HG02678 (cell line): ENCODE measurements around the gene PABPN1L.
"Not testable (repeated sequence)": the region's sequence is repeated elsewhere in the genome, so short reads cannot be mapped to it uniquely, and the experiment has no call there.

Source experiments
- ATAC-seq: cut with Tn5 transposase; IDR thresholded peaks from one replicate; pipeline ENCODE4 v1.9.1; 2021; ENCODE audit warnings: mild to moderate bottlenecking, moderate library complexity; ENCODE audit not compliant: unreplicated experiment

PABPN1L gene

DNA sequence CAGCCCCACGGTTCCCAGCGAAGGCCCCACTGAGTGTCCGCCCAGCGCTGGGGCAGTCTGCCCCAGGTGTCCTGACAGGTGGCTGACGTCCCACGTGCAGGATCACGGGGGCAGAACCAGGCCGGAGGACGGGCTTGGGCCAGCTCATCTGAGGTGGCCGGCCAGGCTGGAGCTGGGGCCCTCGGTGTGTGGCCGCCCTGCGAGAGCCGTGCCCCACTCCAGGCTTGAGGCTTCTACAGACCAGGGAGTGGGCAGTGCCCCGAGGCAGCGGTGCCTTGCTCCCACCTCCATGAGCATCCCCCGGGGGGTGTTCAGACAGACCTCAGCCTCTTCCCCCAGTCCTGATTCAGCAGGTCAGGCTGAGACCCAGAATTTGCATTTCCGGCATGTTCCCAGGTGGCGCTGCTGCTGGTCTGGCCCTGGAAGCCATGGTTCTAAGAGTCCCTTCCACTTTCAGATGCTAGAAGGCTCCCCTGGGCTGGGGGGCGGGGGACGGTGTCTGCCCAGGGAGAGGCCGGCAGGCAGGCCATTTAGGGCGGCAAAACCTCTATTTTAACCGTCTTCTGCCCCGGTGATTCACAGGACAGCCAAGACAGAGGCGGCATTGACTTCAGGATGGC lies 35.4 kb upstream of the PABPN1L start:
- no peak for ATAC-seq

DNA sequence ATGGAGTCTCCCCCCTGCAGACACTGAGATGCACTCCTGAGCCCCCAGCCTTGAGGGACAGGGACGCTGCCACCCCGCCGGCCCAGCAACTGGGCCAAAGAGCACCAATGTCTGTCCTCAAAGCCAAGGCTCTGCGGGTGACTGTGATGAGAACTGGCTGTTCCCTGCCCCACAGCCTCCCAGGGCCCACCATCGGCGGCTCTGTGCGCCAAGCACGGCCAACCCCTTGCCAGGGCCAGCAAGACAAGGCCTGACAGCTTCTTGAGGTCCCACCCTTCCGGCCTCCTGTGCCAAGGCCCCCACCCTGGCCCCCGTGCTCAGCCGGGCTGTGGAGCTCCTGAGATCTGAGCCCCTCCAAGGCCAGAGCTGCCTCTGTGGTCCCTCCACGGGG lies 34.2 kb upstream of the PABPN1L start:
- ATAC-seq, result no peak

DNA sequence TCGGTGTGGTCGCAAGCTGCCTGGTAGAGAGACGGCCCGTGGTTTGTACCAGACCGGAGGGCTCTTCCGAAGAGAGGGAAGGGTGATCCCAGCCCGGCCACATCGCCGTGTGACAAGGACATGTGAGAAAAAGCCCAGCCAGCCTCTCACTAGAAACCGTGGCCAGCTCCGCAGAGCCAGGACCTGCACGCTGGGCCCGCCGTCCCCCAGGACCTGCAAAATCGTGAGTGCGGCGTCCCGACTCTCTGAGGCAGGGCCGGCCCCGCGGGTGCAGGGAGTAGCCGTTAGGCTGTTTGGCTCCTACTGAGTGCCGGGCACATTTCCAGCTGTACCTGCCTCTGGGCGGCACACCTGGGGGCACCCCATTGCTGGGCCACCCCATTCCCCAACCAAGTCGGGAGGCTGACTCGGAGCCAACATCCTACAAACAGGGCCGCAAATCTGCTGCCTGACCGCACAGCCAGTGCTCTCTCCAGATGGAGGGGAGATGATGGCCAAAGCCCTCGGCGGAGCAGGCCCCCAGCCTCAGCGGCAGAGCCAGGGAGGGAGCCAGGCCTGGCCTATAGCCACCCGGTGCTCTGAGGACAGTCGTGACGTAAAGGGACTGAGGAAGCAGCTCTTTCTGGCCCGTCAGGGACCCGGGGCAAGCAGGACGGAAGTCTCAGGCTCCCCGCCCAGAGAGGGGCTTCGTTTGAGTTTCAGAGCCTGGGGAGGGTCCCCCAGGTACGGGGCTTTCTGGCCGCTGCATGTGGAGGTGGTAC lies 33.6 kb upstream of the PABPN1L start:
- no peak for ATAC-seq

DNA sequence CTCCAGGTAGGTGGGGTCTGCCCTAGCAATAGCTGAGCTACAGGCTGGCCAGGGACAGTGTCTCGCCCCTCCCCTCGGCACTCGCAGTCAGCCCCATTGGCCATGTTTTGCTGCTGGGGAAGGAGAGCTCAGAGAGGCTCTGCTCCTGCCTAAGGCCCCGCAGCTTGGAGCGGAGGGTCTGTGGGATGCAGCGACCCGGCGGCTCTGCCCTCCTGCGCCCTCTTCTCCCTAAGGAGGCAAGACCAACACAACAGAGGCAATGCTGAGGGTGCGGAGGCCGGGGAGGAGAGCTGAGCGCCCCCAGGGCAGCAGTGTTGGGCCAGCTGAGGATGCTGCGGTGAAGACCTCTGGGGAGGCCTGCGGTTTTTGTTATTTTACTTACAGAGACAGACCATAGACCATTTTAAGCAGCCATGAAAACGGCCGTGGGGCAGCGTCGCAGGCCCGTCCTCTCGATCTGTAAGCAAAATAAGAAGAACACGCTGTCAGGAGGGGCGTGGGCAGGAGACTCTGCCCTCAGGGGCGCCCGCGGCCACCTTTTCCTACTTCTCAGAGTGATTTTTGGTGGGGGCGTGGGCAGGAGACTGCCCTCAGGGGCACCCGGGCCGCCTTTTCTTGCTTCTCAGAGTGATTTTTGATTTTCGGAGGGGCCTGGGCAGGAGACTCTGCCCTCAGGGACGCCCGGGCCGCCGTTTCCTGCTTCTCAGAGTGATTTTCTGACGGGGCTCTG lies 31.4 kb upstream of the PABPN1L start:
- no peak for ATAC-seq

DNA sequence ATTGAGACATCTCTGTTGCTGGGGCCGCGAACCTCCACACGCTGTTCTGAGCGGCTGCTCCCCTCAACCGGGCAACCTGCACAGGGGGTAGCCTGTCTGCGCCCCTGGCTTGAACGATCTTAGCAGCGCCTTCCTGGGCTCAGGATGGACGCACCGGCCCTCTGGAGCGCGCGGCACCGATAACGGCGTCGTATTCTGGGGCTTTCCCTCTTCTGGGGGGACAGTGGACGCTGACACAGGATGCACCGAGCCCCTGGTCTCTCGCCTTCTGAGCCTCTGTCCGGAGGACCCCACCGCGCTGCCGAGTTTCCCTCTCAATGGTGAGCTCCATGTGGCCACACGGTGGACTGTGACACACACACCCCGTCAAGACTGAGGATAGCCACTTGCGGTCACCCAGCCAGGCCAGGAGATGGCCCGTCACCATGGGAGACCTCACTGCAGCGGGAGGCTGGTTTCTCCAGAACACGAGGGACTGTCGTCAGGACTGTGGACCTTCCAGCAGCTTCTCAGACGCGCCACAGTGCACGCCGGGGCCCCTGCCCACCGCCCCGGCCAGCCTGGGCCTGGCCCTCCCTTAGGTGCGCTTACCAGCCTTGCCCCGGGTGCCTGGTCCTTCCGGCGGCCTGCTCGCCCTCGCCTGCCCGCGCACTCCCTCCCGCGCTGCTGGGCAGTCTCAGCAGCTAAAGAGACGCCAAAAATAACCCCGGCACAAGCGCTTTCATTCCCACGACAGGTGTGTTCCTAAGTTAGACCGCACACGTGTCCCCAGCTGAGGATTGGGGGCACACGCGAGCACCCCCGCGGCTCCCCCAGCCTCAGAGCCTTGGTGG lies 30.0 kb upstream of the PABPN1L start:
- no peak for ATAC-seq

DNA sequence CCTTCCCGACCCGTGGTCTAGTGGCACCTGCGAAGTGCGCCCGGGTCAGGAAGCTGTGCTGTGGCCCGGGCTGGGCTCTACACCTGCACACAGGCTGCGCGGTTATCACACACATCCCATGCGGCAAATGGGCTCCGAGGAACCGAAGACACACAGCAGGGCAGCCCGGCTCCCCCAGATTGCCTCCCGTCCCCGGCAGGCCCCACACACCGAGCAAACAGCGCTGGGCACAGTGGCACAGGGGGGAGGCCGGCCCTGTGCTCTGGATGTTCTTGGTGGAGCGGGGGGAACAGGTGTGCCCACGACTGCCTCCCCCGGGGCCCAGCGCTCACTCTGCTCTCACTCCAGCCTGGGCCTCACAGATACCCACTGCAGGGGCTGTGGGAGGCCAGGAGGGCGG lies 28.9 kb upstream of the PABPN1L start:
- ATAC-seq, result no peak

DNA sequence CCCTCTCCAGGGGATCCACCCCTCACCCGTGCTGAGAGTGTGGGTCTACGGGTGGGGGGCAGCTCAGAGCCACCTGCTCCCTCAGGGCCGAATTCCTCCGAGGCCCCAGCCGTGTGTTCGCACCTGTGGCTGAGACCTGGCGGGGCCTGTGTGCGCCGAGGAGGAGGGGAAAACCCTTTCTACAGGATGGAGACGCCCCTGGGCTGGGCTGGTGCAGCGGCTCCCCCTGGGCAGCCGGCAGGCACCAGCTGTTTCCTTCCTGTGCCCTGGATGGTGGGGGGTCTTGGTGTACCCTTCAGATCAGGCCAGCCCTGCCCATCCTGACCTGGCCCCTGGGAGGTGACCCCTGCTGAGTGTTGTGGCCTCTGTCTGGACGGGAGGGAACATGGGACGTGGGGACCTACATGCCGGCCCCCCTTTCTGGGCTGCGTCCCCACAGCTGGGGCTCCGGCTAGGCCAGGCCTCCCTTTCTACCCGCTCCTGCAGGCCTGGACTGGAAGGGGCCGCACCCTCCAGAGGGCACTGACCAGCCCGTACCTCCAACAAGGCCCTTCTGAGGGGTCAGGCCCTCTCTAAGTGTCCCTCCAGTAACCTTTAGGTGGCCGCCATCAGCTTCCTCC lies 28.3 kb upstream of the PABPN1L start:
- no peak for ATAC-seq

DNA sequence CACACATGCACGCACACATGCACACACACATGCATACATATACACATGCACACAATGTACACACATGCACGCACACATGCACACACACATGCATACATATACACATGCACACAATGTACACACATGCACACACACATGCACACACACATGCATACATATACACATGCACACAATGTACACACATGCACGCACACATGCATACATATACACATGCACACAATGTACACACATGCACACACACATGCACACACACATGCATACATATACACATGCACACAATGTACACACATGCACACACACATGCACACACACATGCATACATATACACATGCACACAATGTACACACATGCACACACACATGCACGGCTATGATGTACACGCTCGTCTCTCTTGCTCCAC lies 27.8 kb upstream of the PABPN1L start:
- not testable (repeated sequence) for ATAC-seq

DNA sequence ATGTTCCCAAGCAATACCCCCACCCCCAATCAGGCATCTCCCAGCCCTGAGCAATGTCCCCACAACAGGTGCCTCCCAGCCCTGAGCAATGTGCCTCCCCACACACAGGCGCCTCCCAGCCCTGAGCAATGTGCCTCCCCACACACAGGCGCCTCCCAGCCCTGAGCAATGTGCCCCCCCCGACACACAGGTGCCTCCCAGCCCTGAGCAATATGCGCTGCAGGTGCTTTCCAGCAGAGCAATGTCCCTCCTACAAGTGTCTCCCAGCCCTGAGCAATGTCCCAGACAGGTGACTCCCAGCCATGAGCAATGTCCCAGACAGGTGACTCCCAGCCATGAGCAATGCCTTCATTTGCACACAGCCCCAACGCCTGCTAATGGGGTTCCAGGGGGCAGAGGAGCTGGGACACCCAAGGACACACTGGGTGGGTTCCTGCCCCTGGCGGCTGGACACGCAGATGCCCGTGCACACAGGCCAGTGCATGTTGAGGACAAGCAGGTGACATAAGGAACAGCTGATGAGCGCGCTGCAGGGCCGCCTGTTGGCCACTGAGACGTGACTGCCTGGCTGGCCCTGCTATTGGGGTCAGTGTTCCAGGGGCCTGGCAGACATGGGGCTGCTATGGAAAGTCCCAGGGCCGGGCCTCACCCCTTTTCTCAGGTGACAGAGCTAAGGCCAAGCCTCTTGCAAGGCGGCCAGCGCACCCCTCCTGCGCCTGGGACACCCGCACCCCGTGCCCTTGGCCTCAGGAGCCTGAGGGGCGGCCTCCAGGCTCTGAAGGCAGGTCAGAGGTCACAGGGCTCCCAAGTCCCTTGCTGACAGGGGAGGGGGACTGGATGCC lies 26.9 kb upstream of the PABPN1L start:
- ATAC-seq, result no peak

DNA sequence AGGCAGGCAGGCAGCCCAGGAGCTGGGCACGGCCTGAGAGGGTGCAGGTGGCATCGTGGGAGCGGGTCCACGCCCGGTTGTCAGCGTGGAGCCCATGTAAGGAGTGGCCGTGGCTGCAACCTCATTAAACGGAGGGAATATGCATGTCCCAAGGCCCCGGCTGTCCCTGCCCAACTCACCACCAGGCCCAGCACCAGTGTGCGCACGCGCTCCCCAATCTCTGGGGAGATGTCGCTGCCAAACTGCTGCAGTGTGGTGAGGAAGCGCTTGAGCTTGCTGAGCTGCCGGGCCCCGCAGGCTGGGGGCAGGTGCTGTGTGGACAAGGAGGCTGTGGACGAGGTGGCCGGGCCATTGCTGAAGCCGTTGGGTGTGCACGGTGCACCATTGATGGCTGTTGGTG lies 25.6 kb upstream of the PABPN1L start:
- ATAC-seq, result no peak

DNA sequence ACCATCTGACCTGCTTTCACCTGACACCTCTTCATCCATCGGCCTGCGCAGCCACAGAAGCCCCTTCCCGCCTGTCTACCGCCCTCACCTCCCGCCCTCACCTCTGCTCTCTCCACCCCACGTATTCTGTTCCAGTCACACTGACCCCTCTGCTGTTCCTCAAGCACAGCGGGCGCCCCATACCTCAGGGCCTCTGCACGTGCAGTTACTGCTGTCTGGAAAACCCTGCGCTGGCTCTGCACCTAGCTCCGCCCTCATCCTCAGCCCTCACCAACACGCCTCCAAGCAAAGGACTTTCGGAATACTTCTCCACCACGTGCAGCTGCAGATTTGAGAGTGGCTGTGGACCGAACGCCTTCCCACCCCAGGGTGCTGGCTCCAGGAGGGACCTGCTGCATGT lies 24.6 kb upstream of the PABPN1L start:
- ATAC-seq, result no peak

DNA sequence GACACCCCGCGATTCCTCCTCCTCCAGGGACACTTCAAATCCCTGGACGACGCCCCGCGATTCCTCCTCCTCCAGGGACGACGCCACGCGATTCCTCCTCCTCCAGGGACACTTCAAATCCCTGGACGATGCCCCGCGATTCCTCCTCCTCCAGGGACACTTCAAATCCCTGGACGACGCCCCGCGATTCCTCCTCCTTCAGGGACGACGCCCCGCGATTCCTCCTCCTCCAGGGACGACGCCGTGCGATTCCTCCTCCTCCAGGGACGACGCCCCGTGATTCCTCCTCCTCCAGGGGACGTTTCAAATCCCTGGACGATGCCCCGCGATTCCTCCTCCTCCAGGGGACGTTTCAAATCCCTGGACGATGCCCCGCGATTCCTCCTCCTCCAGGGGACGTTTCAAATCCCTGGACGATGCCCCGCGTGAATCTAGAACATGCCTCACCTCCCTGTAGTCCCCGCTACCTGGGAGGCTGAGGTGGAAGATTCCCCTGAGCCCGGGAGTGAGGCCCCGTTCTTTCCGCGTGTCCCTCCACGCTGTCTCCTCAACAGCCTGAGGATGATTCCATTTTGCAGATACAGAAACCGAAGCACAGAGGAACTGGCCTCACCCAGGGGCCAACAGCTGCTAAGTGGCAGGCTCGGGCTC lies 23.4 kb upstream of the PABPN1L start:
- ATAC-seq, result not testable (repeated sequence)

DNA sequence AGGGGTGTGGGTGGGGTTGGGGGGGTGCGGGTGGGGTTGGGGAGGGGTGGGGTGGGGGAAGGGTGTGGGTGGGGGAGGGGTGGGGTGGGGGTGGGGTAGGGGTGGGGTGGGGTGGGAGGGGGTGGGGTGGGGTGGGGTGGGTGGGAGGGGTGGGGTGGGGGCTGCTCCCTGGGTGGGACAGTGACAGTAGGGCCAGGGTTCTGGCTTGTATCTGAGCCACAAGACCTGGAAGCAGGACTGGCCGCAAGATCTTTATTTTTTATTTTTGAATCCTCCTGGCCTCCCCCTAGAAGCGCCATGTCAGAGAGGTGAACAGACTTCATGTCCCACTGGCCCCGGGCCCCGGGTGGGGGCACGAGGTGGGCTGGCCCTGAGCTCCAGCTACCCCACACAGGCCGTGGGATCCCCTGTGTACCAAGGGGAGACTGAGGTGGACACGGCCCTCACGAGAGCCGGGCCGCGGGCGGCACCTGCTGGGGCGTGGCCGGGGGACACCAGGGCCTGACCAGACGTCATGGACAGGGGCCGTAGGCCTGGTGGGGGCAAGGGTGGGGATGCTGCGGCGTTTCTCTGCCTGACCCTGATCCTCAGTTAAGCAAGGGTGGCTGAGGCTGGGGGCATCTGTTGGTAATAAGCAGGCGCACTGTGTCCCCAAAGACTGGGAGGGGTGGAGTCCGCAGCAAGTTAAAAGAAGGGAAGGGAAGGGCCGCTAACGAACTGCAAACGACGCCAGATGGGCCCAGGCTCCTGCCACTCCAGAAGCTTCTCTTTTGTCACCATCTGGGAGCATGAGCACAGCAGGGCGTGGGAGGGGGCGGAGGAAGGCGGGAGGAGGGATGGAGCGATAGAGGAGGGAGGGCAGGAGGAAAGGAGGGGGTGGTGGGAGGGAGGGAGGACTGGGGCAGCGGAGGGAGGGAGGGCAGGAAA lies 22.3 kb upstream of the PABPN1L start:
- ATAC-seq, result no peak

DNA sequence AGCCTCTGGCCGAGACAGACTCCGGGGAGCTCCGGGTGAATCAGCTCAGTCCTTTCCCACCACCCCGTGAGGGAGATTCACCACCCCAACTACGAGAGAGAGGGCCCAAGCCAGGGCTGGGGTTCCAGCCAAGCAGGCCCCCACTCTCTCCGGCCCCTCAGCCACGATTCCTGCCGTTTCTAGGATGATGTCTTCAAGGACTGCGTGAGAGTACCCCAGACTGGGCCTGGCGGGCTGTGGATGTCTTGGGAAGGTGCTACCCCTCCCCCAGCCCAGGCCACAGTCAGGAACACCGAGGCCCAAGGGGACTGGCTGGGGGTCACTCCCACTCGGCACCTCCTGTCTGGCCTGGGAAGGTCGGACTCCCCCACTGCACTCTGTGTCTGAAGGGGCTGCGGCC lies 21.6 kb upstream of the PABPN1L start:
- ATAC-seq, result no peak

DNA sequence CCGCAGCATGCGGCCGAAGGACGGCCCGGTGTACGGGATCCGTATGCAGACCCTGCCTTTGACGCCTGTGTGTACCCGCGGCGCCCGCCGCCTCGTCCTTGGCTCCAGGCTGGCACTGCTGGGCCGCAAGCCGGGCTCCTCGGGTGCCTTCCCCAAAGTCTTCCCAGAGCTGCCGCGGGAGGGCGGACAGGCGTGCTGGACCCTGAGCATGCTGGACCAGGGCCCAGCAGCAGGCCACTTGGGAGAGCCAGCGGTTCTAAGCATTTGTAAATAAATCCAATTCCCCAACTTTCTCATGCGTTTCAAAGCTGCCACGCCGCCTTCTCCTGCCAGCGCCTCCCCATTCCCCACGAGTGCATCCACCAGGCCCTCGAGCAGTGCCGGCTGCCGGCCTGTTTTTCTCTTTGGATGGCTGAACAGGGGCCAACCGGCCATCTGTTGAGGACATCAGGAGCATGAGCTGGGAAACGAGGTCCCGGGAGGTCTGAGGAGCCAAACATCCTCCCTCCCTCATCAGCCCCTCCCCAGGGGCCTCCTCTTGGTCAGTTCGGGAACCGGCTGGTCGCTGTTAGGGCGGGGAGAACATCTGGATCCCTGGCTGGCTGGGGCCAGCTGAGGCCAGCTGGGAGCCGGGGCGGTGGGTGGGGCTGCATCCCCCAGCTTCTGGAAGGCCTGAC lies 20.5 kb upstream of the PABPN1L start:
- no peak for ATAC-seq

DNA sequence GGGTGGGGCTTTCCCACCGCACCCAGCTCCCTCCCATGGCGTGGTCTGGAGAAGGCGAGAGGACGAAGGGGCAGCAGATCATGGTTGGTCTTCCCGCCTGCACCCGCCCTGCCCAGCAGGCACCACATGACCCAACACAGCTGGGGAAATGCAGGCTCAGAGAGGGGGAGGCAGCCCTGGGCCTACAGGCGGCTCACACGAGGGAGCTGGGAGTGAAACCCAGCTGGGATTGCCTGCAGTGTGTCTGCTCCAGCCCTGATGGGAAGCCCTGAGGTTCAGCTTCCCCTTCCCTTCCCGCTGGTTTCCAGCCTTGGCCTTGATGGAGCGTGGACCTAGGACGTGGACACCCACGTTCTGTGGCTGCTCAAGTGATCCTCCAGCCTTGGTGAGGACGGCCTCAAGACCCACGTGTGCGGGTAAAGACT lies 20.0 kb upstream of the PABPN1L start:
- no peak for ATAC-seq

DNA sequence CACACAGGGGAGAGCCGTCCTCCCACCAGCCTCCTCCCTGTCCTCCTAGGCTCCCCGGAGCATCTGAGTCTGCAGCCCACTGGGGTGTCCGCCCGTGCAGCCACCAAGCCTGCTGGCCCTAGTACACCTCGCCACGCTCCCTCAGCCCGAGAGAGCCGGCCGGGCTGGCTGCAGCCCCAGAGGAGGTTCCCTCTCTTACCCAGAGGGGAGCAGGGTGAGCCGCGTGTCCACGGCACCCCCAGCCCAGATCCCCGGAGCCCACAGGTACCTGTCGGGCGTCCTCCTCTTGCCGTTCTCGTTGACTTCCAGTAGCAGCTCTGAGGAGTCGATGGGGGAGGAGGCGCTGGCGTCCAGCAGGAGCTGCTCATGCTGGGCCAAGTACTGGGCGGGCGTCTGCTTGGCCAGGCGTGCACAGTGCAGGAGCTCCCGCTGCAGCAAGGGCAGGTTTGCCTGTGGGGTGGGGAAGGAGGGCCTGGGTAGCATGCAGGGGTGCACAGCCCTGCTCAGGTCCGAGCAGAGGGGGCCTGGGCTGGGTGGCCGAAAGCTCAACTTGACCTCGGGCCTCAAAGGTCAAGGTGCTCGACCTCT lies 19.3 kb upstream of the PABPN1L start:
- ATAC-seq, result no peak
